PFSK-1 (cell line): ENCODE data around the gene MARCHF9.

Experiments
- FOXP2 ChIP-seq: optimal IDR thresholded peaks from 2 replicates; pipeline ENCODE3; 2011; ENCODE audit warnings: borderline replicate concordance, control low read depth, inconsistent platforms; ENCODE audit not compliant: insufficient read depth; ENCODE audit errors: extremely low read length, extremely low read depth
- POLR2AphosphoS5 ChIP-seq: IDR thresholded peaks from 2 replicates; pipeline ENCODE4 v1.6.1; 2012; ENCODE audit warnings: low read depth, mild to moderate bottlenecking, control low read depth, low read length, moderate library complexity
- REST ChIP-seq, 2 experiments: IDR thresholded peaks; 2 replicates each; pipeline versions ENCODE4 v1.6.1 to v1.8.0; 2011 to 2012; ENCODE audit warnings: low read depth in 2 of 2, low read length in 2 of 2, control low read depth in 1 of 2, inconsistent platforms in 1 of 2, mild to moderate bottlenecking in 1 of 2, moderate library complexity in 1 of 2; ENCODE audit not compliant: insufficient read depth in 1 of 2
- SIN3A ChIP-seq: IDR thresholded peaks from 2 replicates; pipeline ENCODE4 v1.6.1; 2012; ENCODE audit warnings: mild to moderate bottlenecking, low read length, moderate library complexity, borderline replicate concordance; ENCODE audit not compliant: insufficient read depth
- TAF1 ChIP-seq: IDR thresholded peaks from 2 replicates; pipeline ENCODE4 v1.6.1; 2012; ENCODE audit warnings: low read length, control low read depth, borderline replicate concordance; ENCODE audit not compliant: insufficient read depth

- TF ChIP-seq POLR2AphosphoS5 (no peak), REST (IDR thresholded peaks at IDR 0.05; ENCODE audit: insufficient read depth in 1 of 2, low read depth in 2 of 2, low read length in 2 of 2) (no peak), TAF1 (no peak), SIN3A (no peak), FOXP2 (no peak)
Observed at GRCh38 chr12:57752668-57753000, 2.3 kb upstream of the MARCHF9 start.
